Astrocyte of the cerebellum (primary cell): ENCODE results near the gene KTN1.

ENCODE experiments used
- DNase-seq: peaks from one replicate; pipeline ENCODE4 v3.0.0-alpha.2; 2011; ENCODE audit warnings: low read depth
- H3K4me3 ChIP-seq: 2 replicates; pipeline ENCODE4 v1.5.1; 2011; ENCODE audit warnings: mild to moderate bottlenecking, low read depth, low read length, moderate library complexity
- CTCF ChIP-seq: IDR thresholded peaks from 2 replicates; pipeline ENCODE4 v1.5.1; 2012; ENCODE audit warnings: low read length, low read depth, moderate library complexity, mild to moderate bottlenecking; ENCODE audit errors: missing control alignments
- in situ Hi-C: cut with HindIII; loops from 2 replicates; pipeline ENCODE4 v1.10.0; 2017; ENCODE audit warnings: low sequenced_read_pairs

Gene KTN1

GRCh38 chr14:55733599-55733998 lies 153.6 kb downstream of the KTN1 start:
- no peak for DNase-seq
- no peak for TF ChIP-seq CTCF
- in situ Hi-C loops = no loop called here
- no peak overlapping the region for H3K4me3 ChIP-seq
